Upper lobe of left lung (tissue), 4 donors: ENCODE measurements around the gene OR6S1.

ENCODE experiments used
- EP300 ChIP-seq, 4 donors: sonication (generic); formaldehyde crosslinking; IDR thresholded peaks; one replicate each; pipeline ENCODE4 v1.5.1; 2017; ENCODE audit warnings: antibody characterized with exemption in 4 of 4, control low read depth in 2 of 4
- POLR2AphosphoS5 ChIP-seq, 2 donors: sonication (generic); formaldehyde crosslinking; IDR thresholded peaks; one replicate each; pipeline ENCODE4 v1.5.1; 2017; ENCODE audit warnings: antibody characterized with exemption in 2 of 2
- TF ChIP-seq, protein P1 (sequence below), 6 experiments: fragments of 450-650 bp in 4 of 6; fragments of 200-600 bp in 2 of 6; sonication (generic) in 2 of 6; IDR thresholded peaks; one replicate each; pipeline ENCODE4 v1.5.1; 2016 to 2019; ENCODE audit warnings: antibody characterized with exemption in 6 of 6

DNA sequence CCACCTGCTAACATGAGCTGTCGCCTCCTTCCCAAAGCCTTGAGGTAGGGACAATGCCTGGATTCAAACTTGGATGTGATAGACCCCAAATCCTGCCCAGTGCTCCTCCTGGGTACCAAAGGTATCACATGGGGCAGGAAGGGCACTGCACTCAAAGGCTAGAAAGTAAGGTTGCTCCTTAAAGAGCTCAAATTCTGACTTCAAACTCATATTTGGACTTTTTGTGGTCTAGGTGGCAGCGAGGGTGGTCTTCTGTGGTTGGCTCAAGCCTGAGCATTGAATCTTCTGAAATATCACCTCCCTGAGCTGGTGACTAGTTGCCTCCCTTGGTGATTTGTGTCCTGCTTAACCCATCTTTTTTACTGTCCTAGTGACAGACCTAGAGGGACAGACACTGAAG, 34.6 kb upstream of the OR6S1 start:
- TF ChIP-seq, protein P1, sequence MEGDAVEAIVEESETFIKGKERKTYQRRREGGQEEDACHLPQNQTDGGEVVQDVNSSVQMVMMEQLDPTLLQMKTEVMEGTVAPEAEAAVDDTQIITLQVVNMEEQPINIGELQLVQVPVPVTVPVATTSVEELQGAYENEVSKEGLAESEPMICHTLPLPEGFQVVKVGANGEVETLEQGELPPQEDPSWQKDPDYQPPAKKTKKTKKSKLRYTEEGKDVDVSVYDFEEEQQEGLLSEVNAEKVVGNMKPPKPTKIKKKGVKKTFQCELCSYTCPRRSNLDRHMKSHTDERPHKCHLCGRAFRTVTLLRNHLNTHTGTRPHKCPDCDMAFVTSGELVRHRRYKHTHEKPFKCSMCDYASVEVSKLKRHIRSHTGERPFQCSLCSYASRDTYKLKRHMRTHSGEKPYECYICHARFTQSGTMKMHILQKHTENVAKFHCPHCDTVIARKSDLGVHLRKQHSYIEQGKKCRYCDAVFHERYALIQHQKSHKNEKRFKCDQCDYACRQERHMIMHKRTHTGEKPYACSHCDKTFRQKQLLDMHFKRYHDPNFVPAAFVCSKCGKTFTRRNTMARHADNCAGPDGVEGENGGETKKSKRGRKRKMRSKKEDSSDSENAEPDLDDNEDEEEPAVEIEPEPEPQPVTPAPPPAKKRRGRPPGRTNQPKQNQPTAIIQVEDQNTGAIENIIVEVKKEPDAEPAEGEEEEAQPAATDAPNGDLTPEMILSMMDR (IDR thresholded peaks at IDR 0.05) = no peak
- TF ChIP-seq EP300 (IDR thresholded peaks at IDR 0.05) (no peak), POLR2AphosphoS5 (IDR thresholded peaks at IDR 0.05) (no peak)
